Fibroblast of lung (primary cell): ENCODE results near the gene CNTNAP5. TPM values are rescaled to one million over a fixed set of nuclear protein-coding genes. Genes with fewer than 3 reads are reported as not detected.

Source experiments
- DNase-seq, 2 donors: peaks; one replicate each; pipeline versions ENCODE4 v3.0.0 to v3.0.0-alpha.2; 2010; ENCODE audit warnings: low read depth in 2 of 2
- H2AFZ ChIP-seq: 2 replicates; pipeline ENCODE4 v1.5.1; 2012; ENCODE audit warnings: low read length, control low read depth, inconsistent platforms
- H3K27ac ChIP-seq: 2 replicates; pipeline ENCODE4 v1.5.1; 2011; ENCODE audit warnings: low read length, control low read depth; ENCODE audit not compliant: insufficient read depth
- H3K27me3 ChIP-seq: 2 replicates; pipeline ENCODE4 v1.5.1; 2011; ENCODE audit warnings: mild to moderate bottlenecking, low read length; ENCODE audit not compliant: control insufficient read depth, insufficient read depth
- H3K36me3 ChIP-seq: 2 replicates; pipeline ENCODE4 v1.5.1; 2011; ENCODE audit warnings: low read length; ENCODE audit not compliant: control insufficient read depth, insufficient read depth
- H3K4me1 ChIP-seq: 2 replicates; pipeline ENCODE4 v1.5.1; 2011; ENCODE audit warnings: low read length; ENCODE audit not compliant: control insufficient read depth, insufficient read depth; ENCODE audit errors: extremely low read depth
- H3K4me2 ChIP-seq: 2 replicates; pipeline ENCODE4 v1.5.1; 2011; ENCODE audit warnings: low read length, control low read depth; ENCODE audit not compliant: insufficient read depth; ENCODE audit errors: extremely low read depth
- H3K4me3 ChIP-seq, 4 experiments: fragments of 200-600 bp in 1 of 4; sonication (generic) in 1 of 4; replicated peaks in 1 of 4; 2 replicates each; pipeline ENCODE4 v1.5.1; 2011 to 2016; ENCODE audit warnings: low read length in 4 of 4, low read depth in 3 of 4, mild to moderate bottlenecking in 3 of 4, control low read depth in 2 of 4, inconsistent platforms in 1 of 4, mixed read lengths in 1 of 4; ENCODE audit not compliant: insufficient read depth in 1 of 4; ENCODE audit errors: control extremely low read depth in 1 of 4
- H3K79me2 ChIP-seq: 2 replicates; pipeline ENCODE4 v1.5.1; 2012; ENCODE audit warnings: mild to moderate bottlenecking, low read length, inconsistent platforms; ENCODE audit not compliant: control insufficient read depth, insufficient read depth
- H3K9ac ChIP-seq: 2 replicates; pipeline ENCODE4 v1.5.1; 2011; ENCODE audit warnings: mild to moderate bottlenecking, low read length, control low read depth; ENCODE audit not compliant: insufficient read depth
- H3K9me3 ChIP-seq: 2 replicates; pipeline ENCODE4 v1.5.1; 2012; ENCODE audit warnings: low read depth, low read length; ENCODE audit not compliant: control insufficient read depth, insufficient read depth
- H4K20me1 ChIP-seq: 2 replicates; pipeline ENCODE4 v1.5.1; 2011; ENCODE audit warnings: low read length; ENCODE audit not compliant: control insufficient read depth, insufficient read depth; ENCODE audit errors: extremely low read depth
- EZH2 ChIP-seq: IDR thresholded peaks from 2 replicates; pipeline ENCODE4 v1.5.1; 2012; ENCODE audit warnings: low read length, control low read depth, mild to moderate bottlenecking; ENCODE audit errors: missing control alignments
- polyA plus RNA-seq, 2 donors: library from polyadenylated mRNA; depleted of rRNA in 1 of 2; stranded (reverse) in 1 of 2; unstranded in 1 of 2; fragments of >200 nt; gene quantifications; 2 replicates each; pipeline ENCODE4 v1.2.1, GENCODE V29; 2011 to 2012; ENCODE audit warnings: missing spikeins in 1 of 2
- total RNA-seq: library from RNA; depleted of rRNA; stranded (reverse); fragments of >200 nt; gene quantifications from 2 replicates; pipeline ENCODE4 v1.2.1, GENCODE V29; 2014
- TF ChIP-seq, protein P1 (sequence below), 2 donors: IDR thresholded peaks in 1 of 2; conservative IDR thresholded peaks in 1 of 2; 1 replicate in 1 of 2; 2 replicates in 1 of 2; pipeline ENCODE4 v1.5.1; 2011 to 2012; ENCODE audit warnings: low read length in 2 of 2, control low read depth in 1 of 2, inconsistent platforms in 1 of 2, low read depth in 1 of 2, mild to moderate bottlenecking in 1 of 2

The CNTNAP5 gene
- total and polyA plus RNA-seq, 2 donors (not counting 1 experiment from before 2014, with no cell fraction given) = not detected

DNA sequence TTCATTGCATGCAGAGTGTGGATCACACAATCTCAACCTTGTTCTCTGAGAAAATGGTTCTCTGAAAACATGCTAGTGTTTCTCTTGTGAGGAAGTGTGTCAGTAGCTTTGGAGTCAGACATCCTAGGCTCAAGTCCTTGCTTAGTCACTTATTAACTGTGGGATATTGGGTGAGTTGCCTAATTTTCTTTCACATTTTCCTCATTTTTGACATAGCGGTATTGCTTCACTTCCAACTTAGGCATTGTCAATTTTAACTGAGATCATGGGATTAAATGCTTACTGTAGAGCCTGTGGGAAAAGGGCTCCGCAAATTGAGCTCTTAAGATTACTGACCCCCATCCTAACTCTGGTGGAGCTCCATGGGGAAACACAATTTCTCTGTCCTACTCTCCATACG is 622.2 kb downstream of the CNTNAP5 start:
- Histone ChIP-seq H3K9me3 (no peaks in the 10 kb centered on the region), H3K36me3 (no peaks in the 10 kb centered on the region), H2AFZ (no peak overlapping the region), H3K4me2 (no peak overlapping the region), H4K20me1 (no peaks in the 10 kb centered on the region), H3K79me2 (no peaks in the 10 kb centered on the region), H3K4me3 (no peak overlapping the region), H3K4me1 (no peaks in the 10 kb centered on the region), H3K27ac (no peak overlapping the region), H3K27me3 (no peaks in the 10 kb centered on the region), H3K9ac (no peak overlapping the region)
- TF ChIP-seq, protein P1, sequence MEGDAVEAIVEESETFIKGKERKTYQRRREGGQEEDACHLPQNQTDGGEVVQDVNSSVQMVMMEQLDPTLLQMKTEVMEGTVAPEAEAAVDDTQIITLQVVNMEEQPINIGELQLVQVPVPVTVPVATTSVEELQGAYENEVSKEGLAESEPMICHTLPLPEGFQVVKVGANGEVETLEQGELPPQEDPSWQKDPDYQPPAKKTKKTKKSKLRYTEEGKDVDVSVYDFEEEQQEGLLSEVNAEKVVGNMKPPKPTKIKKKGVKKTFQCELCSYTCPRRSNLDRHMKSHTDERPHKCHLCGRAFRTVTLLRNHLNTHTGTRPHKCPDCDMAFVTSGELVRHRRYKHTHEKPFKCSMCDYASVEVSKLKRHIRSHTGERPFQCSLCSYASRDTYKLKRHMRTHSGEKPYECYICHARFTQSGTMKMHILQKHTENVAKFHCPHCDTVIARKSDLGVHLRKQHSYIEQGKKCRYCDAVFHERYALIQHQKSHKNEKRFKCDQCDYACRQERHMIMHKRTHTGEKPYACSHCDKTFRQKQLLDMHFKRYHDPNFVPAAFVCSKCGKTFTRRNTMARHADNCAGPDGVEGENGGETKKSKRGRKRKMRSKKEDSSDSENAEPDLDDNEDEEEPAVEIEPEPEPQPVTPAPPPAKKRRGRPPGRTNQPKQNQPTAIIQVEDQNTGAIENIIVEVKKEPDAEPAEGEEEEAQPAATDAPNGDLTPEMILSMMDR (conservative IDR thresholded peaks at IDR 0.05 in 1 of 2, IDR thresholded peaks at IDR 0.05 in 1 of 2; ENCODE audit: low read depth in 1 of 2, low read length in 2 of 2) = no peak
- TF ChIP-seq EZH2 = no peak
- DNase-seq = no peak

DNA sequence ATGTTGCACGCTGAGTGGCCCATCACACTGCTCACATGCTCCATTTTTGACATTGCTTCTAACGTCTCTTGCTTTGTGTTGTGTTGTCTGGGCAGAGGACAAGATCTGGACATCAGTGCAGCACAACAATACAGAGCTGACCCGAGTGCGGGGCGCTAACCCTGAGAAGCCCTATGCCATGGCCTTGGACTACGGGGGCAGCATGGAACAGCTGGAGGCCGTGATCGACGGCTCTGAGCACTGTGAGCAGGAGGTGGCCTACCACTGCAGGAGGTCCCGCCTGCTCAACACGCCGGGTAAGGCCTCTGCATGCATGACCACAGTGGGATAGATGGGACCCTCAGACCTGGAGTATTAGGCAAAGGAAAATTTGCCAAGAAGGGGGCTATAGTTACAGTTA is 622.6 kb downstream of the CNTNAP5 start:
- Histone ChIP-seq H3K4me2 (no peak overlapping the region), H3K27me3 (no peaks in the 10 kb centered on the region), H3K9ac (no peak overlapping the region), H3K79me2 (no peaks in the 10 kb centered on the region), H2AFZ (no peak overlapping the region), H3K27ac (no peak overlapping the region), H3K36me3 (no peaks in the 10 kb centered on the region), H3K9me3 (no peaks in the 10 kb centered on the region), H4K20me1 (no peaks in the 10 kb centered on the region), H3K4me1 (no peaks in the 10 kb centered on the region), H3K4me3 (no peak overlapping the region)
- no peak for DNase-seq
- TF ChIP-seq EZH2 = no peak
- TF ChIP-seq, protein P1 (conservative IDR thresholded peaks at IDR 0.05 in 1 of 2, IDR thresholded peaks at IDR 0.05 in 1 of 2; ENCODE audit: low read depth in 1 of 2, low read length in 2 of 2) = no peak

DNA sequence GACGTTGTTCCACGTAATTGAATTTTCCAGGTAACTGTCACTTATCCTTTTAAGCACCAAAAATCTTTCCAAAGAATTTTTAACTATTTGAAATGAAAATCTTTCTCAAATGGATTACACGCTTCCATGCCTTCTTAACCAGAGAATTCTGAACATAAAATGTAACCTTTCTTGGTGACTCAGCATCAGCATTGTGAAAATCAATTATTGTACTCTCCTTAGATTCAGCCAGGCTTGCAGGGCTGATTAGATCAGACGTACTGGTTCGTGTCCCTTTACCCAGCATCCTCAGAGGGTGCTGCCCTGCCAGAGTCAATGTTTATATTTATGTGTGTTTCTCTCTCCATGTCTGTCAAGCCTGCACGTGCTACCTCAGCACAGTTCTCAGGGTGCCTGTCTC is 623.9 kb downstream of the CNTNAP5 start:
- Histone ChIP-seq H4K20me1 (no peaks in the 10 kb centered on the region), H2AFZ (no peak overlapping the region), H3K79me2 (no peaks in the 10 kb centered on the region), H3K4me1 (no peaks in the 10 kb centered on the region), H3K4me3 (no peak overlapping the region), H3K36me3 (no peaks in the 10 kb centered on the region), H3K27ac (no peak overlapping the region), H3K4me2 (no peak overlapping the region), H3K9me3 (no peaks in the 10 kb centered on the region), H3K27me3 (no peaks in the 10 kb centered on the region), H3K9ac (no peak overlapping the region)
- no peak for DNase-seq
- TF ChIP-seq, protein P1 (conservative IDR thresholded peaks at IDR 0.05 in 1 of 2, IDR thresholded peaks at IDR 0.05 in 1 of 2; ENCODE audit: low read depth in 1 of 2, low read length in 2 of 2) = no peak
- no peak for TF ChIP-seq EZH2
